Measurements from ENCODE around the gene GINS2. TPM values are rescaled to one million over a fixed set of nuclear protein-coding genes. Genes with fewer than 3 reads are reported as not detected.

The GINS2 gene
- total RNA-seq, 1 experiment from 2014 or later: 12.0 TPM

GRCh38 chr16:85663891-85664321, 24.8 kb downstream of the GINS2 start:
- no peak for DNase-seq (ENCODE audit: low read depth, low spot score)
- no peak overlapping the region for H3K4me3 ChIP-seq (ENCODE audit: low read depth in 2 of 2, low read length in 2 of 2)
- H3K4me1 ChIP-seq (ENCODE audit: control insufficient read depth, insufficient read depth, low read length): no peaks in the 10 kb centered on the region
- no peaks in the 10 kb centered on the region for H3K27me3 ChIP-seq (ENCODE audit: control insufficient read depth, insufficient read depth, low read length)
- no peak for TF ChIP-seq SIN3A (IDR thresholded peaks at IDR 0.05; ENCODE audit: borderline replicate concordance, insufficient read depth, low read depth, low read length)
- TF ChIP-seq POLR2AphosphoS5 (IDR thresholded peaks at IDR 0.05; ENCODE audit: low read depth, low read length): no peak
- no peak for TF ChIP-seq TCF7L2 (IDR thresholded peaks at IDR 0.05; ENCODE audit: low read depth, low read length)
- peaks cover 14% of the 10 kb centered on the region for H3K36me3 ChIP-seq (ENCODE audit: control insufficient read depth, insufficient read depth, low read length)
- no peak overlapping the region for H3K27ac ChIP-seq (ENCODE audit: low read length)
- intact Hi-C loops (cut with micrococcal nuclease; ENCODE audit: unreplicated experiment): no loop called here
- H3K9me3 ChIP-seq (ENCODE audit: control insufficient read depth, insufficient read depth, low read depth, low read length): no peaks in the 10 kb centered on the region
- no TSS peak for BruUV-seq (replicated peaks)
- CTCF ChIA-PET: no interaction called here
- POLR2A ChIA-PET: no interaction called here
- in situ Hi-C loops (cut with HindIII; ENCODE audit: low pct_unique_long_range_greater_than_20kb, low sequenced_read_pairs): no loop called here
- no peak for ATAC-seq

DNA sequence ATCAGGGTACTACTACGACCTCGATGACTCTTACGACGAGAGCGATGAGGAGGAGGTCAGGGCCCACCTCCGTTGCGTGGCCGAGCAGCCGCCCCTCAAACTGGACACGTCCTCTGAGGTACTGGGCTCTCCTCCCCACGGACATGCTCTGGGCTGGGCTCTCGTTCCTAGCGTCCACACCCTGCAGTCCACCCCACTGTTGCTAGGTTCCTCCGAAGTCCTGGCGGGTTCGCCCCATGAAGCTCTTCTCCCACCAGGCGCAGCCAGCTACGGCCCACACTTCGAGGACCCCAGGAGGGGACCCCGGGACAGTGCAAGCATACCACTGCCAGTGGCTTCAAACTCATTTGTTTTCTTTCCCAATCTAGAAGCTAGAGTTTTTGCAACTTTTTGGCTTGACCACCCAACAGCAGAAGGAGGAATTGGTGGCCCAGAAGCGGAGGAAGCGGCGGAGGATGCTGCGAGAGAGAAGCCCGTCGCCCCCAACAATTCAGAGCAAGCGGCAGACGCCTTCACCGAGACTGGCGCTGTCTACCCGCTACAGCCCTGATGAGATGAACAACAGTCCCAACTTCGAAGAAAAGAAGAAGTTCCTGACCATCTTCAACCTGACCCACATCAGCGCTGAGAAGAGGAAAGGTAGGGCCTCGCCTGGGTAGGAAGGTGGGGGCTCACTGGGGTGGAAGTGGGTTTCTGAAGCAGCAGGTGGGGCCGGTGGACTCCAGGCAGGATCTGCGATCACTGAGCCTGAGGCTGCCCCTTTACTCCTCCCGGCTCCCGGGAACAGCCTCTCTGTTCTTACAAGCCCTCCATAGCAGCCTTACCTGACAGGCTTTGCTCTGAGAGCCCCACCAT, 25.6 kb downstream of the GINS2 start:
- H3K36me3 ChIP-seq (ENCODE audit: control insufficient read depth, insufficient read depth, low read length): peaks cover 14% of the 10 kb centered on the region
- no peak overlapping the region for H3K27ac ChIP-seq (ENCODE audit: low read length)
- H3K4me3 ChIP-seq (ENCODE audit: low read depth in 2 of 2, low read length in 2 of 2): no peak overlapping the region
- intact Hi-C loops (cut with micrococcal nuclease; ENCODE audit: unreplicated experiment) (no loop called here), in situ Hi-C loops (cut with HindIII; ENCODE audit: low pct_unique_long_range_greater_than_20kb, low sequenced_read_pairs) (no loop called here)
- H3K4me1 ChIP-seq (ENCODE audit: control insufficient read depth, insufficient read depth, low read length): no peaks in the 10 kb centered on the region
- H3K27me3 ChIP-seq (ENCODE audit: control insufficient read depth, insufficient read depth, low read length): no peaks in the 10 kb centered on the region
- H3K9me3 ChIP-seq (ENCODE audit: control insufficient read depth, insufficient read depth, low read depth, low read length): no peaks in the 10 kb centered on the region
- ChIA-PET CTCF (no interaction called here), POLR2A (no interaction called here)
- BruUV-seq (replicated peaks): no TSS peak
- ATAC-seq: no peak
- TF ChIP-seq REST (IDR thresholded peaks at IDR 0.05; ENCODE audit: insufficient read depth in 1 of 2, low read depth in 2 of 2, low read length in 1 of 2): no peak
- no peak for TF ChIP-seq TCF7L2 (IDR thresholded peaks at IDR 0.05; ENCODE audit: low read depth, low read length)
- no peak for TF ChIP-seq POLR2AphosphoS5 (IDR thresholded peaks at IDR 0.05; ENCODE audit: low read depth, low read length)
- TF ChIP-seq SIN3A (IDR thresholded peaks at IDR 0.05; ENCODE audit: borderline replicate concordance, insufficient read depth, low read depth, low read length): no peak
- TF ChIP-seq, protein P1, sequence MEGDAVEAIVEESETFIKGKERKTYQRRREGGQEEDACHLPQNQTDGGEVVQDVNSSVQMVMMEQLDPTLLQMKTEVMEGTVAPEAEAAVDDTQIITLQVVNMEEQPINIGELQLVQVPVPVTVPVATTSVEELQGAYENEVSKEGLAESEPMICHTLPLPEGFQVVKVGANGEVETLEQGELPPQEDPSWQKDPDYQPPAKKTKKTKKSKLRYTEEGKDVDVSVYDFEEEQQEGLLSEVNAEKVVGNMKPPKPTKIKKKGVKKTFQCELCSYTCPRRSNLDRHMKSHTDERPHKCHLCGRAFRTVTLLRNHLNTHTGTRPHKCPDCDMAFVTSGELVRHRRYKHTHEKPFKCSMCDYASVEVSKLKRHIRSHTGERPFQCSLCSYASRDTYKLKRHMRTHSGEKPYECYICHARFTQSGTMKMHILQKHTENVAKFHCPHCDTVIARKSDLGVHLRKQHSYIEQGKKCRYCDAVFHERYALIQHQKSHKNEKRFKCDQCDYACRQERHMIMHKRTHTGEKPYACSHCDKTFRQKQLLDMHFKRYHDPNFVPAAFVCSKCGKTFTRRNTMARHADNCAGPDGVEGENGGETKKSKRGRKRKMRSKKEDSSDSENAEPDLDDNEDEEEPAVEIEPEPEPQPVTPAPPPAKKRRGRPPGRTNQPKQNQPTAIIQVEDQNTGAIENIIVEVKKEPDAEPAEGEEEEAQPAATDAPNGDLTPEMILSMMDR (IDR thresholded peaks at IDR 0.05): no peak
- DNase-seq (ENCODE audit: low read depth, low spot score): no peak

- ChIA-PET POLR2A (interaction anchor here (0.7 kb wide), 1 partner anchor 174 kb away, joined by 3 read pairs; no protein-coding TSS in a partner anchor), CTCF (no interaction called here)
- in situ Hi-C loops (cut with HindIII; ENCODE audit: low pct_unique_long_range_greater_than_20kb, low sequenced_read_pairs): no loop called here
- BruUV-seq (replicated peaks): no TSS peak
- no peaks in the 10 kb centered on the region for H3K4me1 ChIP-seq (ENCODE audit: control insufficient read depth, insufficient read depth, low read length)
- H3K4me3 ChIP-seq (ENCODE audit: low read depth in 2 of 2, low read length in 2 of 2): no peak overlapping the region
- no peaks in the 10 kb centered on the region for H3K27me3 ChIP-seq (ENCODE audit: control insufficient read depth, insufficient read depth, low read length)
- no peak overlapping the region for H3K27ac ChIP-seq (ENCODE audit: low read length)
- TF ChIP-seq, protein P1 (IDR thresholded peaks at IDR 0.05): no peak
- TF ChIP-seq TCF7L2 (IDR thresholded peaks at IDR 0.05; ENCODE audit: low read depth, low read length) (no peak), POLR2AphosphoS5 (IDR thresholded peaks at IDR 0.05; ENCODE audit: low read depth, low read length) (no peak), REST (IDR thresholded peaks at IDR 0.05; ENCODE audit: insufficient read depth in 1 of 2, low read depth in 2 of 2, low read length in 1 of 2) (no peak), SIN3A (IDR thresholded peaks at IDR 0.05; ENCODE audit: borderline replicate concordance, insufficient read depth, low read depth, low read length) (no peak)
- no peaks in the 10 kb centered on the region for H3K9me3 ChIP-seq (ENCODE audit: control insufficient read depth, insufficient read depth, low read depth, low read length)
- DNase-seq (ENCODE audit: low read depth, low spot score): no peak
- peaks cover 17% of the 10 kb centered on the region for H3K36me3 ChIP-seq (ENCODE audit: control insufficient read depth, insufficient read depth, low read length)
- ATAC-seq: no peak
- intact Hi-C loops (cut with micrococcal nuclease; ENCODE audit: unreplicated experiment): no loop called here
Measured at GRCh38 chr16:85662482-85662812, 26.3 kb downstream of the GINS2 start.
